SU-DHL-6 (cell line): ENCODE results near the gene SLF1.

ENCODE experiments used
- H2AFZ ChIP-seq: fragments of 200-600 bp; sonication (generic); 2 replicates; pipeline ENCODE4 v1.6.1; 2014; ENCODE audit warnings: low read depth, mild to moderate bottlenecking, moderate library complexity, mixed read lengths, antibody characterized with exemption, low read length; ENCODE audit not compliant: severe bottlenecking
- H3F3A ChIP-seq: fragments of 200-600 bp; shearing (Covaris generic); 2 replicates; pipeline ENCODE4 v1.6.0; 2016; ENCODE audit warnings: antibody characterized with exemption, mild to moderate bottlenecking; ENCODE audit not compliant: insufficient read depth
- H3K27ac ChIP-seq: fragments of 200-600 bp; sonication (generic); 2 replicates; pipeline ENCODE4 v1.5.1; 2016; ENCODE audit warnings: low read depth, mild to moderate bottlenecking, low read length, moderate library complexity, mixed read lengths
- H3K27me3 ChIP-seq: fragments of 200-600 bp; sonication (generic), shearing (Covaris generic); 2 replicates; pipeline ENCODE4 v1.6.0; 2014; ENCODE audit warnings: mild to moderate bottlenecking, low read length
- H3K36me3 ChIP-seq: fragments of 200-600 bp; sonication (generic); 2 replicates; pipeline ENCODE4 v1.6.1; 2014; ENCODE audit warnings: mild to moderate bottlenecking, low read length, mixed read lengths
- H3K4me2 ChIP-seq: fragments of 300-600, 200-600 bp; shearing (Covaris generic), sonication (generic); 2 replicates; pipeline ENCODE4 v1.6.0; 2014; ENCODE audit warnings: low read length, low read depth, mild to moderate bottlenecking; ENCODE audit not compliant: poor library complexity, severe bottlenecking
- H3K4me3 ChIP-seq: fragments of 200-600 bp; sonication (generic); 2 replicates; pipeline ENCODE4 v1.5.1; 2014; ENCODE audit warnings: antibody characterized with exemption, low read length, mild to moderate bottlenecking, mixed read lengths; ENCODE audit not compliant: insufficient read depth, poor library complexity, severe bottlenecking
- H3K79me2 ChIP-seq: fragments of 200-600 bp; sonication (generic); 2 replicates; pipeline ENCODE4 v1.6.1; 2014; ENCODE audit warnings: mild to moderate bottlenecking, low read length, moderate library complexity; ENCODE audit not compliant: insufficient read depth
- H3K9ac ChIP-seq: fragments of 200-600 bp; sonication (generic); 2 replicates; pipeline ENCODE4 v1.7.0; 2014; ENCODE audit warnings: mild to moderate bottlenecking, low read length
- H3K9me2 ChIP-seq: fragments of 200-600 bp; sonication (generic); replicated peaks from 2 replicates; pipeline ENCODE4 v1.6.1; 2014; ENCODE audit warnings: low read length; ENCODE audit not compliant: insufficient read depth
- H3K9me3 ChIP-seq: fragments of 200-600 bp; sonication (generic); 2 replicates; pipeline ENCODE4 v1.6.1; 2014; ENCODE audit warnings: low read length, mixed read lengths; ENCODE audit not compliant: insufficient read depth
- H4K20me1 ChIP-seq: fragments of 200-600 bp; sonication (generic); 2 replicates; pipeline ENCODE4 v1.6.1; 2014; ENCODE audit warnings: low read depth, mild to moderate bottlenecking, antibody characterized with exemption, low read length, moderate library complexity, mixed read lengths
- EZH2phosphoT487 ChIP-seq: fragments of 200-600 bp; sonication (generic), shearing (Covaris generic); conservative IDR thresholded peaks from 2 replicates; pipeline ENCODE4 v1.6.1; 2018; ENCODE audit warnings: mild to moderate bottlenecking, antibody characterized with exemption, low read length, moderate library complexity, mixed read lengths
- TF ChIP-seq, protein P1 (sequence below): fragments of 200-600 bp; sonication (generic); IDR thresholded peaks from one replicate; pipeline ENCODE4 v1.5.1; 2017; ENCODE audit warnings: antibody characterized with exemption, mild to moderate bottlenecking, low read length, moderate library complexity; ENCODE audit not compliant: insufficient read depth, poor library complexity, severe bottlenecking

The SLF1 gene

DNA sequence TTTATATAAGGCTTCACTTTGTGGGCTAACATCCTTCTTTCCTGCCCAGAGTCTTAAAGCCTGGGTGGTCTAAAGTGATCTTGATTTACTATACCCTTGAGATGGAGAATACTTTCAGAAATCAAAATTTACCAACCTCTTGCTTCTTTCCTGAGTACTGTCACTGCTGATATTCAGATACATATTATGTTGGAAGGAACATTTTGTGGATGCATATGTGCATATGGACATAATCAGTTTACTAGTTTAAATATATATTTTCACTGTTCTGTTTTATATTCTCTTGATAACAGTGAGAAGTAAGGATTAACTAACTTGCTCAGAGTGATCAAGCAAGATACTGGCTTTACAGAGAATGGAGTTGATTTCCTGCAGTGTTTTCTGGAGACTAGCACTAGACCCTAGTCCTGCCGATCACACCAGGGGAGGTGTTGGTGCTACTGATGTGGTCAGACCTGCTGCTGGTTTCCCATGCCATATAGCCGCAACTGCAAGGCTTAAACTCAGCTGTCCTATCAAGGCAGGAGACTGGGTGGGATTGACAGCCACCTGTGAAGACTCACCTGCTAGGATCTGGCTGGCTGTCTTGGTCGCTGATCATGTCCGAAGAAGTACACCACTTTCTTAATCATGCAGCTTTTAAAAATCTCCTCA is 57.6 kb downstream of the SLF1 start:
- no peak overlapping the region for H3K27ac ChIP-seq
- H4K20me1 ChIP-seq = no peaks in the 10 kb centered on the region
- H3K36me3 ChIP-seq = peaks cover 13% of the 10 kb centered on the region; the same call in 1 of the 2 replicates
- no peaks in the 10 kb centered on the region for H3F3A ChIP-seq
- no peaks in the 10 kb centered on the region for H3K9me2 ChIP-seq
- H2AFZ ChIP-seq = no peak overlapping the region
- no peak overlapping the region for H3K4me2 ChIP-seq
- no peaks in the 10 kb centered on the region for H3K9me3 ChIP-seq
- no peak overlapping the region for H3K9ac ChIP-seq
- no peaks in the 10 kb centered on the region for H3K79me2 ChIP-seq
- TF ChIP-seq, protein P1, sequence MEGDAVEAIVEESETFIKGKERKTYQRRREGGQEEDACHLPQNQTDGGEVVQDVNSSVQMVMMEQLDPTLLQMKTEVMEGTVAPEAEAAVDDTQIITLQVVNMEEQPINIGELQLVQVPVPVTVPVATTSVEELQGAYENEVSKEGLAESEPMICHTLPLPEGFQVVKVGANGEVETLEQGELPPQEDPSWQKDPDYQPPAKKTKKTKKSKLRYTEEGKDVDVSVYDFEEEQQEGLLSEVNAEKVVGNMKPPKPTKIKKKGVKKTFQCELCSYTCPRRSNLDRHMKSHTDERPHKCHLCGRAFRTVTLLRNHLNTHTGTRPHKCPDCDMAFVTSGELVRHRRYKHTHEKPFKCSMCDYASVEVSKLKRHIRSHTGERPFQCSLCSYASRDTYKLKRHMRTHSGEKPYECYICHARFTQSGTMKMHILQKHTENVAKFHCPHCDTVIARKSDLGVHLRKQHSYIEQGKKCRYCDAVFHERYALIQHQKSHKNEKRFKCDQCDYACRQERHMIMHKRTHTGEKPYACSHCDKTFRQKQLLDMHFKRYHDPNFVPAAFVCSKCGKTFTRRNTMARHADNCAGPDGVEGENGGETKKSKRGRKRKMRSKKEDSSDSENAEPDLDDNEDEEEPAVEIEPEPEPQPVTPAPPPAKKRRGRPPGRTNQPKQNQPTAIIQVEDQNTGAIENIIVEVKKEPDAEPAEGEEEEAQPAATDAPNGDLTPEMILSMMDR = no peak
- no peak for TF ChIP-seq EZH2phosphoT487
- H3K4me3 ChIP-seq = no peak overlapping the region
- no peaks in the 10 kb centered on the region for H3K27me3 ChIP-seq

DNA sequence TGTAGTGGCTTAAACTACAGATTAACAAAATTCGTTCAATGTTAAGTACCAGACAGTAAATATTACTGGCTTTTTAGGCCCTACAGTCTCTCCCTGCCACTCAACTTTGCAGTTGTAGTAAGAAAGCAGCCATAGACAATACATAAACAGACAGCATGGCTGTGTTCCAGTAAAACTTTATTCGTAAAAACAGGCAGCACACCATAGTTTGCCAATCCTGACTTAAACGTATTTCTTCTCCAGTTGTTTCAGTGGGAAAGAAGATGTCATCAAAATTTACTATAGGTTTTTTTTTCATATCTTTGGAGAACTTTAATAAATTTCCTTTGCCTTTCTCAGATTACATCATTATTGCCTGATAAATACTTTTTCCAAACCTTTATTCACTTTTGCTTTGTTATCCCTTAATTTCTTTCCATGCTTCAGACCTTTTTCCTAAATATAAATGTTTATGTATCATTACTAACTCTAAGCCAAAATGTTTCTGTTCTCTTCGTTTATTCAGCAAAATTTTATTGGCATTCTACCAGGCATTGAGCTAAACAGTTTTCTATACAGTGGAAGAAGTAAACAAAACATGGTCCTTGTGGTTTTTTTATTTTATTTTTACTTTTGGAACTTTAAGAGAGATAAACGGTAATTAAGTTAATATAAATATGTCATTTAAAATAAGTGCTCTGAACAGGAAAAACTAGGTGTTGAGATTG is 64.5 kb downstream of the SLF1 start:
- Histone ChIP-seq H3K79me2 (no peaks in the 10 kb centered on the region), H3K9me3 (no peaks in the 10 kb centered on the region), H4K20me1 (no peaks in the 10 kb centered on the region), H2AFZ (no peak overlapping the region), H3F3A (0 out of 2 replicates have a peak, but pooled peaks cover under 1% of the 10 kb centered on the region), H3K4me2 (no peak overlapping the region), H3K9me2 (no peaks in the 10 kb centered on the region), H3K27ac (no peak overlapping the region), H3K9ac (no peak overlapping the region), H3K4me3 (no peak overlapping the region), H3K36me3 (peaks cover 6% of the 10 kb centered on the region; the same call in 1 of the 2 replicates), H3K27me3 (no peaks in the 10 kb centered on the region)
- TF ChIP-seq, protein P1 = no peak
- no peak for TF ChIP-seq EZH2phosphoT487

DNA sequence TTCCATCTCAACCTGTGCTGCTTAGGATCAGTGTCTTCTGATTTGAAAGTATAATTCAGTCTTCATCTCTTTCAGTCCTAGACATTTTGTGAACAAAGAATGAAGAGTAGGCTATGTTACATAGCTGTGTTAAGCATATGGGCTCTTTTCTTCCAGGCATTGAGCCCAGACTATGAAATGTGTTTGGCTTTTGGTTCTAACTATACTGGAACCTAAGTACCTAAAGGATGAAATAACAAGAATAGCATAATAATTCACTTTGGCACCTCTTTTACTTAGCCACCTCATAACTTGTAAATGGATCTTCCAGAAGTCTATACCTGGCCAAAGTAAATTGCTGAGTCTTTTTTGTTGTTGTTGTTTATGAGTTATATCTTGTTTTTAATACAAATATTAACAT is 71.4 kb downstream of the SLF1 start:
- H3K27ac ChIP-seq = no peak overlapping the region
- TF ChIP-seq, protein P1 = no peak
- no peak for TF ChIP-seq EZH2phosphoT487
- no peaks in the 10 kb centered on the region for H3K9me3 ChIP-seq
- no peak overlapping the region for H2AFZ ChIP-seq
- no peak overlapping the region for H3K9ac ChIP-seq
- H3K4me2 ChIP-seq = no peak overlapping the region
- H3K4me3 ChIP-seq = no peak overlapping the region
- H3K36me3 ChIP-seq = peaks cover 37% of the 10 kb centered on the region; the same call in 1 of the 2 replicates
- H3K79me2 ChIP-seq = no peaks in the 10 kb centered on the region
- peaks cover 6% of the 10 kb centered on the region; the same call in 1 of the 2 replicates for H3F3A ChIP-seq
- H3K9me2 ChIP-seq = no peaks in the 10 kb centered on the region
- no peaks in the 10 kb centered on the region for H3K27me3 ChIP-seq
- H4K20me1 ChIP-seq = no peaks in the 10 kb centered on the region
